ENCODE results near the gene STX8.
A peak's percentile ranks its signal among the peaks of the same experiment; 100 is the strongest.

Gene STX8

GRCh38 chr17:9554715-9555114, 20.9 kb downstream of the STX8 start:
- peak; percentile 13 for DNase-seq

GRCh38 chr17:9553596-9553995, 22.0 kb downstream of the STX8 start:
- no peak for DNase-seq

- DNase-seq, result no peak
Measured at GRCh38 chr17:9553181-9553580, 22.4 kb downstream of the STX8 start.

GRCh38 chr17:9549215-9549614, 26.4 kb downstream of the STX8 start:
- no peak for DNase-seq

GRCh38 chr17:9544221-9544620, 31.4 kb downstream of the STX8 start:
- DNase-seq, result no peak

- no peak for DNase-seq
Measured at GRCh38 chr17:9541718-9542117, 33.9 kb downstream of the STX8 start.

- no peak for DNase-seq
Measured at GRCh38 chr17:9538626-9539025, 37.0 kb downstream of the STX8 start.

- no peak for DNase-seq
Measured at GRCh38 chr17:9537177-9537776, 38.3 kb downstream of the STX8 start.

- no peak for DNase-seq
Measured at GRCh38 chr17:9536061-9536460, 39.6 kb downstream of the STX8 start.

- DNase-seq, result no peak
Measured at GRCh38 chr17:9533441-9533840, 42.2 kb downstream of the STX8 start.

- DNase-seq, result no peak
Measured at GRCh38 chr17:9532715-9533114, 42.9 kb downstream of the STX8 start.

GRCh38 chr17:9531034-9531433, 44.6 kb downstream of the STX8 start:
- no peak for DNase-seq

- no peak for DNase-seq
Measured at GRCh38 chr17:9529033-9529700, 46.5 kb downstream of the STX8 start.

- DNase-seq, result no peak
Measured at GRCh38 chr17:9527788-9528187, 47.8 kb downstream of the STX8 start.

- no peak for DNase-seq
Measured at GRCh38 chr17:9522074-9522473, 53.5 kb downstream of the STX8 start.

GRCh38 chr17:9521062-9521461, 54.6 kb downstream of the STX8 start:
- no peak for DNase-seq

- no peak for DNase-seq
Measured at GRCh38 chr17:9520649-9521048, 55.0 kb downstream of the STX8 start.

- DNase-seq, result no peak
Measured at GRCh38 chr17:9519583-9520272, 55.9 kb downstream of the STX8 start.

- DNase-seq, result no peak
Measured at GRCh38 chr17:9517396-9517795, 58.2 kb downstream of the STX8 start.

- no peak for DNase-seq
Measured at GRCh38 chr17:9513266-9513665, 62.4 kb downstream of the STX8 start.

- no peak for DNase-seq
Measured at GRCh38 chr17:9512323-9513168, 63.1 kb downstream of the STX8 start.

- DNase-seq, result no peak
Measured at GRCh38 chr17:9509236-9509816, 66.3 kb downstream of the STX8 start.

GRCh38 chr17:9499041-9499440, 76.6 kb downstream of the STX8 start:
- no peak for DNase-seq

All from T-helper 9 cell (primary cell).